GM12872 (cell line): ENCODE results near the gene BCHE.

Experiments
- CTCF ChIP-seq: IDR thresholded peaks from 3 replicates; pipeline ENCODE4 v1.5.1; 2011; ENCODE audit warnings: low read depth, mild to moderate bottlenecking, low read length, moderate library complexity; ENCODE audit not compliant: insufficient read depth

Gene BCHE

GRCh38 chr3:165778456-165778855 lies 58.8 kb downstream of the BCHE start:
- no peak for TF ChIP-seq CTCF

- no peak for TF ChIP-seq CTCF
These were observed 61.4 kb downstream of the BCHE start for GRCh38 chr3:165775824-165776223.

GRCh38 chr3:165770781-165771180 lies 66.4 kb downstream of the BCHE start:
- TF ChIP-seq CTCF: no peak

- TF ChIP-seq CTCF: no peak
These were observed 68.5 kb downstream of the BCHE start for GRCh38 chr3:165768680-165769079.

- TF ChIP-seq CTCF: no peak
These were observed 78.2 kb downstream of the BCHE start for GRCh38 chr3:165759041-165759440.

GRCh38 chr3:165755571-165755970 lies 81.7 kb downstream of the BCHE start:
- no peak for TF ChIP-seq CTCF

- no peak for TF ChIP-seq CTCF
These were observed 82.8 kb downstream of the BCHE start for GRCh38 chr3:165754219-165755007.
